Panc1 (cell line): Measurements from ENCODE around the gene RABGAP1L.

Source experiments
- CTCF ChIP-seq: fragments of 450-650 bp; IDR thresholded peaks from 2 replicates; pipeline ENCODE4 v1.5.1; 2017; ENCODE audit warnings: mild to moderate bottlenecking
- POLR2AphosphoS5 ChIP-seq: IDR thresholded peaks from 2 replicates; pipeline ENCODE4 v1.6.1; 2012; ENCODE audit warnings: mild to moderate bottlenecking, low read depth, low read length, moderate library complexity
- TF ChIP-seq, protein P1 (sequence below), 2 experiments: IDR thresholded peaks; 2 replicates each; pipeline ENCODE4 v1.6.1; 2011 to 2012; ENCODE audit warnings: low read depth in 2 of 2, control low read depth in 1 of 2, low read length in 1 of 2, mild to moderate bottlenecking in 1 of 2, moderate library complexity in 1 of 2; ENCODE audit not compliant: insufficient read depth in 1 of 2

GRCh38 chr1:174221681-174222080 is 62.4 kb downstream of the RABGAP1L start:
- TF ChIP-seq POLR2AphosphoS5 = no peak
- TF ChIP-seq CTCF = no peak
- TF ChIP-seq, protein P1, sequence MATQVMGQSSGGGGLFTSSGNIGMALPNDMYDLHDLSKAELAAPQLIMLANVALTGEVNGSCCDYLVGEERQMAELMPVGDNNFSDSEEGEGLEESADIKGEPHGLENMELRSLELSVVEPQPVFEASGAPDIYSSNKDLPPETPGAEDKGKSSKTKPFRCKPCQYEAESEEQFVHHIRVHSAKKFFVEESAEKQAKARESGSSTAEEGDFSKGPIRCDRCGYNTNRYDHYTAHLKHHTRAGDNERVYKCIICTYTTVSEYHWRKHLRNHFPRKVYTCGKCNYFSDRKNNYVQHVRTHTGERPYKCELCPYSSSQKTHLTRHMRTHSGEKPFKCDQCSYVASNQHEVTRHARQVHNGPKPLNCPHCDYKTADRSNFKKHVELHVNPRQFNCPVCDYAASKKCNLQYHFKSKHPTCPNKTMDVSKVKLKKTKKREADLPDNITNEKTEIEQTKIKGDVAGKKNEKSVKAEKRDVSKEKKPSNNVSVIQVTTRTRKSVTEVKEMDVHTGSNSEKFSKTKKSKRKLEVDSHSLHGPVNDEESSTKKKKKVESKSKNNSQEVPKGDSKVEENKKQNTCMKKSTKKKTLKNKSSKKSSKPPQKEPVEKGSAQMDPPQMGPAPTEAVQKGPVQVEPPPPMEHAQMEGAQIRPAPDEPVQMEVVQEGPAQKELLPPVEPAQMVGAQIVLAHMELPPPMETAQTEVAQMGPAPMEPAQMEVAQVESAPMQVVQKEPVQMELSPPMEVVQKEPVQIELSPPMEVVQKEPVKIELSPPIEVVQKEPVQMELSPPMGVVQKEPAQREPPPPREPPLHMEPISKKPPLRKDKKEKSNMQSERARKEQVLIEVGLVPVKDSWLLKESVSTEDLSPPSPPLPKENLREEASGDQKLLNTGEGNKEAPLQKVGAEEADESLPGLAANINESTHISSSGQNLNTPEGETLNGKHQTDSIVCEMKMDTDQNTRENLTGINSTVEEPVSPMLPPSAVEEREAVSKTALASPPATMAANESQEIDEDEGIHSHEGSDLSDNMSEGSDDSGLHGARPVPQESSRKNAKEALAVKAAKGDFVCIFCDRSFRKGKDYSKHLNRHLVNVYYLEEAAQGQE (IDR thresholded peaks at IDR 0.05; ENCODE audit: insufficient read depth in 1 of 2, low read depth in 2 of 2, low read length in 1 of 2) = no peak
